Cerebellar cortex (tissue), 1 donor: ENCODE results near the gene SEMA5A.

Source experiments
- DNase-seq: peaks from one replicate; pipeline ENCODE4 v3.0.0-alpha.2; 2015; ENCODE audit warnings: low spot score

SEMA5A gene

DNA sequence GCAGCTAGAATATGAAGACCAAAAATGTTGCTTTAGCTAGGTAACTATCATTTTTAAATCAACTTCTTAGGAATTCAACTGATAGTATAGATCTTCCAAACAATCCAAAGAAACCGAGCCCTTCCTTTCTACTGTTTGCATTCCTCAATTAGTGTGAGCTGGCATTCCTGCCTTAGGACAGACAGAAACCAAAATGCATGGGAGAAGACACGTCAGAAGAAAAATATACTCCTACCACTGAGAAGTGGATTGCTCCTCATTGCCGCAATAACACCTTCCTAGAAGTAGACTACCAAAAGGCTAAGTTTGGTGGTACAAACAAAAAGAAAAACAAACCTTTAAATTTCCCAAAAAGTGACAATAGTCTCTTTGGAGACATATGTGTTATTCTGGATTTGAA lies 440.0 kb downstream of the SEMA5A start:
- no peak for DNase-seq

DNA sequence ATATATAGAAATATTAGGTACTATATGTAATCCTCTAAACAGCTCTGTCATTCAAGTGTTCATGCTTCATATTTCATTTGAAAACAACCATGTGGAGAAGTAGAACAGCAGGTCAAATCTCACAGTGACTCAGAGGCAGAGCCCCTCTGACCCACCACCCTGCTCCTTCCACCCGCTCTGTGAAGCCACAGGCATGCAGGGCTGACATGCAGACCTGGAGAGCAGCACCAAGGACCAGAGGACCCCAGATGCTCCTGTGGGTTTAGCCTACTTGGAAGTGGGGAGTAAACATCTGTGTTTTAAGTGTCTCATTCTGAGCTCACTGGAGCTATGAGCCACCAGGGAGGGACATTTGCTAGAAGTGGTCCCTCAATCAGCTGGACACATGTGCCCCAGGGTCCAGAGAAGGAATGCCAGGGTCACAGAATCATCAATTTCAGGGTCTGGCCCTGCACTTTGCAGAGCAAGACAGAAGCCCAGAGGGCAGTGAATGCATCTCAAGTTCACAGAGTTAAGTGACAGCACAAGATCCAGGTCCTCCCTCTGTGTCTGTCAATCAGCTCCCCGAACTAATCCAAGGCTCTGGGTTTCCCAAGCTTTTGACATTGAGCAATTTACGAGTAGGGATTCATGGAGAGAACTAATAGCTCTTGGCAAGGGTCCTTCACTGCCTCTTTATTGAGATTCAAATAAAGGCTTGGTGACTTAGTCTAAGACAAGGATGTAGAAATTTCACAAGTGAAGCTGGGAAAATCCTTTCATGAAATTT lies 441.1 kb downstream of the SEMA5A start:
- no peak for DNase-seq

DNA sequence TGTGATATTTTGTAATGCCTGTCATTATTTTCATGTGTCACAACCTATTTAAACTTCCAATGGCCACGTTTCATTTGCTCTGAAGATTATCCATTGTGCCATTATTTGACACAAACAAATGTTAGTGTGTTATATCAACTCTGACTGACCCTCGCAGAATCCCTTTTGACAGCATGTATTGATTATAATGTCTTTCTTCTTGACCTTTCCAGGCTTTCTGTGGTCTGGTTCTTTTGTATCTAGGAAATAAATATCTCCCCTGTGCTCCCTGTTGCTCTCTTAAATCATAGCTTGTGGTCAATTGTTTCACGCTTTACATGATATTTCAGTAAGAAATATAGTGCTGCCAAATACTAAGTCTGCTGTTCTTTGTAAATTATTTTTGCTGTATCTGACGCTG lies 442.6 kb downstream of the SEMA5A start:
- DNase-seq: no peak

DNA sequence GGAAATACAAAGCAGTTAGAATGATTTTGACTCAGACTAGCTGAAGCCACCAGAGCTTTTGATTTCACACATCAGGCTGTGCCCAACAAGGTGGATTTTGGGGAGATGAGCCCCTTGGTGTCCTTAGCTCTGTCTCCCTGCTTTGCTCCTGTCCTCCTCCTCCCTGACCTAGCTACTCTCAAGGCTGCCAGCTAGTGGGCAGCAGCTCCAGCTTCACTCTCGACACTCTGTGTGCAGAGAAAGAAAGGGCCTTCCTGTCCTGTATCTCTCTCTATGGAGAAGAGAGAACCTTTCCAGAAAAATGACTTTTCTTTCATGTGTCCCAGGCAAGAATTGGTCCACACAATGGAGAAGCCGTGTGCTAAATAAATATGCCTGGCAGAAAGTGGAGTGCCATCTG lies 446.2 kb downstream of the SEMA5A start:
- DNase-seq: no peak

DNA sequence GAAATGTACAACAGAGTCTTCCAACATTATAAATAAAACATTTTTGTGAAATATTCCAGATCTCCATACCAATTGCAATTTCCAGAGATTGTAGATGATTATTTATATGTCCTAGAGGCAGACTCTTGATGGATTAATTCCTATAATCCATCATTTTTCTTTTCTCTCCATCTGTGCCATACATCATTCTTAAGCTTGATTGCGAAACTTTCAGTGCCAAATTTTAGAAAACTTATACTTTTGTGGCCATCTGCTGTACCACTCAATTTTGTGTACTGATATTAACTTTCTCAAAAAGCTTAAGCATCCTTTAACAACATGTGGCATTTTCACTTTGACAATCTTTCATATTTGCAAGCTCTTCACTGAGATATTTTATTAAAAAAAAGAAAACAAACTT lies 446.9 kb downstream of the SEMA5A start:
- no peak for DNase-seq

DNA sequence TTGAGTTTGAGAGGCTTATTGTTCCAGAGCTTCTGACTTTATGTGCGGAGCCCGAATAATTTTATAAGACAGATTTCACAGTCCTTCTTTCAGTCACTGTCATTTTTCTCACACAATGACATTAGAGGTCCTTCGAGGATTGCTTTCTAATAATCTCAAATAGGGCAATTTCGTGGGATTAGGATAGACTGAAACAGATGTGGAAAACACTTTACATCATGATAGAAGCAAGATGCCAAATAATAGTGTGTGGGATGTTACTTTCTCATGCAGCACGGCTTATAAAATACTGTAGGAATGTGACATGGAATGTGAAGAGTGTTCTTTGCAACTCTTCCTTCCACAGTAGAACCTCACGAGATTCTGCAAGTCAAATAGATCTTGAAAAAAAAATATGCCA lies 451.3 kb downstream of the SEMA5A start:
- no peak for DNase-seq

DNA sequence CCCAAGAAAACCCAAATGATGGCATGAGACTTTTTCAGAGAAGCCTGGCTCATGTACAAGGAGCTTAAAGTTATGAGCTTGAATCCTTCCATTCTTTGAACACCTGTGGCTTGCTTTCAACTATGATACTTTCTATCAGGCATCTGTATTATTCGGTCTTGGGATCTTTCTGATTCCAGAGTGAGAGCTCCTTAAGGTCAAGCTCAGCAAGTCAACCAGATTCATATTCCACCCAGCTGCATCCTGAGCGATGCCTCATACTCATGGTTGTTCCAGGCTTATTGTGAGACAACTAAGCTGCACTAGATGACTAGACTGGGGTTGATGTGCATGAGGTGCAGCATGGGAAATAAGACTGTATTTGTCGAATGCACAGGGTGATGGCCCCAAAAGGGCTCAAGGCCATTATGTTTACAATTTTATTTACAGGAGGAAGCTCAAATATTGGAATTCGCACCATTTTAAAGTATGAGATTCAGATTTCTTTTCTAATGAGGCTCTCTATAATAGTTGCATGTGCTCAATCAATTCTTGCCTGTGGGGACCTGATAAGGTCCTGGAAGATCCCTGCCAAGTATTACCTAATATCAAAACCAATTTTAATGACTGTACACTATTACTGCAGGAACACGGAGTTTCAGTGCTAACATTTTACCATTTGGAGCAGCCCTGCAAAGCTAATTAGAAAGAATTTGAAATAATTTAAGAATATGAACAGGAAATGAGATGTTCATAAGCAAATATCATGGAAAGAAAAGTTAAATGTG lies 453.8 kb downstream of the SEMA5A start:
- no peak for DNase-seq

DNA sequence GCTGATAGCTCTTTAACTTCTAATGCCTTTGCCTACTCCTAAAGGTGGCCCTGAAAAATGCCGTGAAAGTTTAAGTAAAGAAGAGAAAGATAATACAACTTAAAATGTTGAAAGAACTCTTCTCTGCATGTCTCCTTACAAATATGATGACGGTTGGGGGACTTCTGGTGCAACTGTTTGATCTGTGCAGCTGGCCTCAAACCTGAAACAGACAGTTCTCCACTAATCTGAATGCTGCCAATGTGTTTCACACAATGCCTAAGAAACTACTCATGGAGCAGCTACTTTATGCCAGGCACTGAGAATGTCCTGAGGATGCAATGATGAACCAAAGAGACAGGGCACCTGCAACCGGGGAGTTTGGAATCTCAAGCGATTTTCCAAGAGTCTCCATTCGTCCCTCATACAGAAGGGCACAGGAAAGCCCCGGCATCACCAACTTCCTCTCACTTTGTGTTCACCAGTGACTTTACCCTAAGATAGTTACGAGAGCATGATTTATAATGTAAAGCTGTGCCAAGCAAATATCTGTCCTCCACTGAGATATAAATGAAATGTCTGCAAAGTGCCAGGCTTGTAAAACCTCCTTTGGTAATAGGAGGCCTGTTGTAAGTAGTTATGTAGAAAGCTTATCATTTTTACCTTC lies 455.4 kb downstream of the SEMA5A start:
- DNase-seq: no peak

DNA sequence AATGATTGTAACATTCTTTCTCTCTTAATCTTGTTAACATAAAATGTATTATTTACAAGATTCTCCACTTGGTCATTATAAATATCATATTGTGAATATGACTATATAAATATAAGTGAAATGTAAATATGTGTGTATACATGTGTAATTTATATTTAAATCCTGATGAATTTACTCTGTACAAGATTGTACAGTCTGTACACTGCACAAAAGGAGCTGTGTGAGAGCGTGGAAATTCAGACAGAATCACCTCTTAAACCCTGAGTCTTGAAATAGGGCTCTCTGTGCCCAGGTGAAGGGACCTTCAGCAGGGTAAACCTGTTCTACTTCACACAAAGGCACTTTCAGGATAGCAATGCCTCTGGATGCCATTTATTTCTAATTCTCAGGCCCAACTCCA lies 456.0 kb downstream of the SEMA5A start:
- DNase-seq: no peak

DNA sequence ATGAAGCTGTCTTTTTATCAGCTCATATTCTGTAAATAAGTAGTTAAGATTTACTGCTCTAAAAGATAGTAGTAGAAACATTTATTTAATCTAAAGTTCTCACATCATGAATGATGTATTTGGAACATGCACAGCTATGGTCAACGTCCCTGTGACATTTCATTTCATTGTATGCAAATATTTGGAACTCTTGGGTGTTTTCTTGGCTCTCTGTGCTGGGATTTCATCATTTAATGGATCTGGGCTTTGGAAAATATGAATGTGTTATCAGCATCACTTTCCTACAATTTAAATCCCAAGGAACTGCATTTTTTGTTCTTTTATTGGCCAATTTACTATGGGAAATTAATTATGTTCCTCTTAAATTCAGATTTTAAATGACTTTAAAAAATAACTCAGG lies 462.9 kb downstream of the SEMA5A start:
- DNase-seq: no peak

DNA sequence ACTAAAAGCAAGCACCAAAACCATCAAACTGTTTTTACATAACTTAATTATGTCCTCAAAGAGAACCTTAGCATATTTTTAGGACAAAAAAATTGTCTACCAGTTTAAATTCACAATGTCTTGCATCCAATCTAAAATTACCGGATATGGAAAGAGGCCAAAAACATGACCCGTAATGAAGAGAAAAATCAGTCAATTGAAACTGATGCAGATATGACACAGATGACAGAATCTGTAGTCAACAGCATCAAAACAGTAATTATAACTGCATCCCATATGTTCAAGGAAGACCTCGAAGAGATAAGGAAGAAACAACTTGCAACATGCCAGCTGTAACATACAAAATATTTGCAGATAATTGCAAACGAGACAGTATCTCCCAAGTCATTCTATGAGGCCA lies 473.2 kb downstream of the SEMA5A start:
- DNase-seq: no peak

DNA sequence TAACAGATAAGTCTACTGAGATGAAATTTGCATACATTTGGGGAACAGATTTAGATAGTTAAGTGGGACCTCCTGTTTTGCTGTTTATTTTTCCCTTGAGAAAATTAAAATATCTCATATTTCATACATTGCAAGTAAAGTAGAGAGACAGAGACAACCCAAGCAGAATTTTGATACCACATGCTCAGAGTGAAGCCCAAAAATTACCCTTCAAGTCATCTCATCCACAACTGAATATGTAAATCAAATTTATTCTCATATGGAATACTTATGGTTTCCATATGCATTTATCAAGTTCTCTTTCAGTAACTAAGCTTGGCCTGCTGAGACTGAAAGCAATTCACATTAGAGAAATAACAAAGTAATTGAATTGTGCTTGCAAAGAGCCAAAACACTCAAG lies 474.4 kb downstream of the SEMA5A start:
- no peak for DNase-seq

DNA sequence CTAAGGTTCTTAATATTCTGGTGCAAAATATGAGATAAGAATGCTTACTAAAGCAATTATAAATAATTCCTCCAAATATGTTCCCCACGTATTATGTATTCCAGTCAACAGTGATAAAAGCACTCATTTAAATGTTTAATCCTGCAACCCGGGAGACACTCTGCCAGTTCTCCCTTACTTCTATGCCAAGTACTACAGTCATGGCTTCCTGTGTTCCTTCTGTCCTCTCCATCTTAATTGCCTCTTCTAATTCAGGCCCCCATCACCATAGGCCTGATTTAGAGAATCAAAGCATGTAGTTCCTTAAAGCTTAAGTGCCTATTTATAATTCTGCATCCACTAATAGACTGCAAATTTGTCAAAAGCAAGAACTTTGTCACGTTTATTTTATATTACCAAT lies 474.8 kb downstream of the SEMA5A start:
- DNase-seq: no peak

DNA sequence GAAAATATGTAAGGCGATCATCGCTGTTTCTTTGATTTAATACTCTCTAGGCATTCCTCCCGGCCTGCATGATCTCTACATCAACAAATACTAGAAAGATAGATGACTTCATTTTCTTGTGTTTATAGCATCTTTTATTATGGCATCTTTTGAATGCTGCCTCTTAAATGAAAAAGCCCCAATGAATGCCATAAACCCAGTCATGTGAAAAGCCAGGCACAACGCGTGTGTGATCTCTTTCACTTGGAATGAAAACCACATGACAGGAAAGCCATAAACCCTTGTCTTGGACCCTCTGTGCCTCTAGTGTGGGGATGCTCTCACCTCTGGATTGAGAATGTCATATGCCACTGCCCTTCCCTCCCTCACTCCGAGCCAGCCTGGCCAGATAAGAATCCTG lies 476.2 kb downstream of the SEMA5A start:
- DNase-seq: no peak

DNA sequence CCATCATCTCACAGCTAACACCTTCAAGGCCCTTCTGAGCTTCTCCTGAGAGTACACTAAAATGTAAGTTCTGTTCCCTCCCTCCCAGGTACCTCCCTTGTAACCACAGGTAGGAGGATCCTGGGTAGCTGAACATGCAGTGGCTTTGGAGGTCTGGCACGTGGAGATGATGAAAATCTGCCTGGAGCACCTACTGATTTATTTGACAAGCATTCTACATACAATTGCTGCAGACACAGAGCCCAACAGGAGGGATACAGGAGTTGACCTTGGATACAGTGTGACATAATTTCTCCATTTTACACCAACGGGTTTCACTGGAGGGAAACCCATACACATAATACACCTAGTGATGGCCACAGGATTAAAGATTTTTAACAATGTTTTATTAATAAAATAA lies 478.7 kb downstream of the SEMA5A start:
- no peak for DNase-seq

DNA sequence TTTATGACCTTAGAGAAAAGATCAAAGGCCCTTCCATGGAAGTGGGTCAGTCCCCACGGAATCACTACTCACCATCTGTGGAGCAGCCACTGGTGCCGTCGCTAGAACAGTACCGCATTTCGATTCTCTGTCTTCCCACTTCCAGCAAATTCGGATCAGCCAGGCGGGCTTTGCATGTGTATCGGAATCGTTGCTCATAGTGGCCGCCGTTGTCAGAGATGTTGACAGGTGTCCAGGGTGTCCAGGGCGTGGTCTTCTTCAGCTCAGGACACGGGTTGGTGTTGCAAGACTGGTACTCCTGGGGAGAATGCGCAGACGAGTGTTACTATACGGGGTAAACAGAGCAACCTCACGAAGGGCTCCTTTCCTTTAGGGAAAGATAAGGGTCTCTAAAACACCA lies 479.5 kb downstream of the SEMA5A start:
- no peak for DNase-seq

DNA sequence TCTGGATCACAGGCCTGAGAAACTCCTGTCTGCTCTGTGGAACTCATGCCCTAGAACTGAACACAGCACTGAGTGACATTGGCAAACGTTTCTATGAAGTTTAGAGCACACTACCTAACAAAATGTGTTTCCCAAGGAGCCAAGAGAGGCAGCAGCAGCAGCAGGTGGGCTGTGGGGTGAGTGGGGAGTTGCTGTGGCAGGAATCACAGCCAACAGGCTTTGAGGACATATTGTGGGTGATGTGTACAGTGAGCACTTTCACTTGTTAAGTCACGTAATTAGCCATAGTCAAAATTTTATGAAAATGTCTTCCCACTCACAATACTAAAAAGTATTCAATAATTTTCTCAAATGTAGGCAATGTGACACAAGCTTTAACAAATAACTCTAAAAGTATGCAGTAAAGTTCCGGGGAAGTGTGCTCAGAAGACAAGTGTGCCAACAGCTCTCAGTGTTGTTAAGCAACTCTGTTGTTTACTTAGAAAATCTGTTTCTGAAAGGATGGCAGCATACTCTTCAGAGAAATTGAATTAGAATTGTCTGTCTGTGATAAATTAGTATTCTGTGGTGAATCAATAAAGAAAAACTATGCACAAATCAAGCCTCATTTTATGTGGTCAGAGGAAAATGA lies 482.1 kb downstream of the SEMA5A start:
- no peak for DNase-seq

DNA sequence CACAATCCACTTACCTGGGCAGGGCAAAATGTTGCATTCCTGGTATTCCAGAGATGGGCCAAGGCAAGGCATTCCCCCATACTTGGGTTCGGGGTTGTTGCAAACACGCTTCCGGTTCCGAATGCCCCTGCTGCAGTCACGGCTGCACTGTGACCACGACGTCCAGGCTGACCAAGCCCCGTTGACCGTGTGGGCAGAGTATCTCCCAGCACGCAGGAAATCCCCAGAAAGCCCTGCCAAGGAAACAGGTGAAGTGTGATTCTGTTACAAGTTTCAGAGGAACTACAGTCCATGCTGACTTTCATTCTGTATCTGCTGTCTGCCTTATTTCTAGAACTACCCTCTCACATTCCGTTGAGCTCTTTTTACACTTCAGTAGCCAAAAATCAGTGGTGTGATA lies 483.0 kb downstream of the SEMA5A start:
- DNase-seq: no peak

DNA sequence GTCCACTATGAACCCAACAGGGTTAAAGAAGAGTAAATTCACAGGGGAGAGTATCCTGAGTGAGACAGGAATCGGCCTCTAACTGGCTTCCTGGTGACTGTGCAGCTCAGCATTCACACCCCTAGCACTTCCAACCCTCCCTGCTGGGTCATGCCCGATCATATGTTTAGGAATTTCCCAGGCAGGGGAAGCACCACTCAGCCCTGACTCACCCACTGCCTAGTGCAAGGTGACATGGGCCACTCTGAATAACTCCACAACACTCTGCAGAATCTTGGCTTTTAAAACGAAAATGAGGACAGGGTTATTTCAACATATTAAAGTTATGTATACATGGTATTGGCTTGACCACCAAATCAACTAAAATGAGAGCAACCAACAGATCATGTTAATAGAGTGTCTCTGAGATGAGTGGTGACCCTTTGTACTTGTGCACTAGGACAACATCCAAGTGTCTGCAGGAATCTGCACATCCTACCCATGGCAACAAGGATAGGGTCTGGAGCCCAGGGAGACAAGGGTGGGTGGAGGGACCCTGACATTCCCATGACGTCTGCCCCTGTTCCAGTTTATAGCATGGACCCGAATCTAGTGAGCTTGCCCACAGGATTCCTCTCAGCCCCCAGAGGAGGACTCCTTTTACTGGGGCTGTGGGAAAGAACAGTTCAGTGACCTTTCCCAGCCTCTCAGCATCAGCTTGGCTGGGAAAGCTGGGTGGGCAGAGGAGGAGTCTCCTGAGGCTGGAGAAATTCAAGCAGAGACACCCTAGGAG lies 485.8 kb downstream of the SEMA5A start:
- no peak for DNase-seq

DNA sequence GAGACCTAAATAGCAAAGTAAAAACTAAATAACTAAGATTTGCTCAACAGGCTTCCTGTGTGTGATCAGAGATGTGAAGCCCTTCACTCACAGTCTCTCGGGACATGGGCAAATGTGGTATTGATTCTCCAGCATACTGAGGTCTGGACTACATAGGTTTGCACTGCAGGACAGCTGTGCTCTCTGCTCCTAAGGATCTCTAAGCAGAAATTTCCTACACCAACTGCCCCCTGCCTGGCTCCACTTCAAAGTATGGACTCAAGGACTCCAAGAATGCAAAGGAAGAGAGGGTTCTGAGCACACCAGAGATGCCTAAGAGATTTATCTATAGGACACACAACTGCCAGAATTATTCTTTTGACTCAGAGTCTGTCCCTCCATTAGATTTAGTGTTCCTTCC lies 487.2 kb downstream of the SEMA5A start:
- no peak for DNase-seq

DNA sequence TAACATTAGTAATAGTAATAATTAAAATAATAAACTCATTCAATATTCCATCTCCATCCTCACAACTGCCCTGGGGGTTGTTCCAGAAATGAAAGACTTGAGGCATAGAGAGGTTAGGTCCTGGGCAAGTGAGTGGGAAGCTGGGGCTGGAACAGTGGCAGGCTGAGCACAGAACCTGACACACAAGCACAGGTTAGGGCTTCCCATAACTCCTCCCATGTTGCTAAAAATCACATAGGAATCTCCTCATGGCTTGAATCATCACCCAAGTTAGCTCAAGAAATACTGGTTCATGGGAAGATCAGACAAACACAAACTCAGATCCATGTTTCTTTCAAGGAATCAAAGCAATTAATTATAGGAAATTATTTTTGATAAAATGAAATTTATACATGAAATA lies 487.7 kb downstream of the SEMA5A start:
- no peak for DNase-seq

DNA sequence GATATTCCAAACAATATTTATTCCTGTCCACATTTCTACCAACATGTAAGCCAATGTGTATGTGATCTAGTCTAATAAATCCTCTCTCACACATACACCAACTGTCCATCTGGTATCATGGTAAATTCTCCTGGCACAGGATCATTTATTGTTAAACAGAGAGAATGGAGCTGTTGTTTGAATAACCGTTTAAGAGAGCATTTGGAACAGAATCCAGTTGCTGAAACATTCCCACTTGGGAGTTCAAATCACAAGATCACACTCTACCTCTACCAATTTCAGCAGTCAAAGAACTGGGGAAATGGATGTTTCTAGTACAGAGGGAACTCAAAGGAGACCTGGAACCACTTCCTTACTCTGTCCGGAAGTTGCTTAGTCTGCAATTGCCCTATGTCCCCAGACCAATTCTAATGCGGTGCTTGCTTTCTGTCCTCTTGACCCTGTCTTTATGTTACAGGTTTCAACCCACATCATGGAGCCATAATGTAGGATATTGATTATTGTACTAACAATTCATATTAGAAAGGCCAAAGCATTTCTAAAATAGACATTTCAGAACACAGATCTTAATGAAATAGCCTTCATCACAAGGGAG lies 488.4 kb downstream of the SEMA5A start:
- no peak for DNase-seq
